Ishikawa (cell line): ENCODE data around the gene RAD50.

Experiments used
- EP300 ChIP-seq: IDR thresholded peaks from 2 replicates; pipeline ENCODE4 v1.6.1; 2012; ENCODE audit warnings: borderline replicate concordance
- FOXM1 ChIP-seq: IDR thresholded peaks from 2 replicates; pipeline ENCODE4 v1.6.1; 2012; ENCODE audit warnings: low read depth, borderline replicate concordance
- MAX ChIP-seq: IDR thresholded peaks from 2 replicates; pipeline ENCODE4 v1.6.1; 2012
- RAD21 ChIP-seq: IDR thresholded peaks from 2 replicates; pipeline ENCODE4 v1.6.1; 2012; ENCODE audit warnings: low read depth
- REST ChIP-seq: IDR thresholded peaks from 2 replicates; pipeline ENCODE4 v1.6.1; 2012; ENCODE audit warnings: low read depth, mild to moderate bottlenecking
- TAF1 ChIP-seq: IDR thresholded peaks from 2 replicates; pipeline ENCODE4 v1.6.1; 2012; ENCODE audit warnings: low read depth, mild to moderate bottlenecking
- USF1 ChIP-seq: IDR thresholded peaks from 2 replicates; pipeline ENCODE4 v1.6.1; 2012
- YY1 ChIP-seq: IDR thresholded peaks from 2 replicates; pipeline ENCODE4 v1.6.1; 2012; ENCODE audit warnings: low read depth

GRCh38 chr5:132681983-132682382, 125.2 kb downstream of the RAD50 start:
- TF ChIP-seq REST: no peak
- no peak for TF ChIP-seq RAD21
- TF ChIP-seq EP300: no peak
- TF ChIP-seq TAF1: no peak
- no peak for TF ChIP-seq FOXM1
- no peak for TF ChIP-seq USF1
- TF ChIP-seq MAX: no peak
- no peak for TF ChIP-seq YY1
